HepG2 (cell line): Measurements from ENCODE around the gene GUCY2F.

ENCODE experiments used
- HMGXB4 ChIP-seq, 2 experiments: sonication (generic) in 1 of 2; formaldehyde crosslinking in 1 of 2; IDR thresholded peaks; 2 replicates each; pipeline versions ENCODE4 v1.4.0 to v1.6.1; 2018 to 2020; ENCODE audit warnings: missing genetic modification reagents in 2 of 2, borderline replicate concordance in 1 of 2, low read depth in 1 of 2, mild to moderate bottlenecking in 1 of 2, missing biosample characterization in 1 of 2
- NFE2 ChIP-seq: sonication (generic); formaldehyde crosslinking; IDR thresholded peaks from 2 replicates; pipeline ENCODE4 v1.4.0; 2020; ENCODE audit warnings: missing genetic modification reagents
- POLR2AphosphoS2 ChIP-seq: IDR thresholded peaks from 2 replicates; pipeline ENCODE4 v1.6.1; 2011; ENCODE audit warnings: low read depth, low read length, improper control_type of control experiment
- RARG ChIP-seq: sonication (generic); formaldehyde crosslinking; IDR thresholded peaks from 2 replicates; pipeline ENCODE4 v1.4.0; 2020; ENCODE audit warnings: low read depth, mild to moderate bottlenecking, missing genetic modification reagents
- THRA ChIP-seq: sonication (generic); formaldehyde crosslinking; IDR thresholded peaks from 2 replicates; pipeline ENCODE4 v1.4.0; 2020; ENCODE audit warnings: missing genetic modification reagents, borderline replicate concordance
- ZBTB34 ChIP-seq: sonication (generic); formaldehyde crosslinking; IDR thresholded peaks from 2 replicates; pipeline ENCODE4 v1.8.0; 2022; ENCODE audit warnings: mild to moderate bottlenecking, missing genetic modification reagents

GRCh38 chrX:109508915-109509314 lies 27.0 kb upstream of the GUCY2F start:
- no peak for TF ChIP-seq HMGXB4 (CRISPR knock-in tag; IDR thresholded peaks at IDR 0.05; ENCODE audit: borderline replicate concordance in 1 of 2, low read depth in 1 of 2)
- no peak for TF ChIP-seq RARG (CRISPR knock-in tag)
- TF ChIP-seq ZBTB34 (CRISPR knock-in tag): no peak
- no peak for TF ChIP-seq POLR2AphosphoS2
- no peak for TF ChIP-seq THRA (CRISPR knock-in tag)
- TF ChIP-seq NFE2 (CRISPR knock-in tag): no peak
